Testis (tissue), 2 donors: Measurements from ENCODE around the gene TUT4.

Source experiments
- POLR2A ChIP-seq: fragments of 450-650 bp; IDR thresholded peaks from one replicate; pipeline ENCODE4 v1.6.1; 2017; ENCODE audit warnings: antibody characterized with exemption, mild to moderate bottlenecking, moderate library complexity
- TF ChIP-seq, protein P1 (sequence below), 3 experiments: fragments of 450-650 bp in 2 of 3; fragments of 200-600 bp in 1 of 3; sonication (generic) in 1 of 3; IDR thresholded peaks; one replicate each; pipeline ENCODE4 v1.5.1; 2016 to 2019; ENCODE audit warnings: antibody characterized with exemption in 3 of 3, mild to moderate bottlenecking in 2 of 3, moderate library complexity in 1 of 3

DNA sequence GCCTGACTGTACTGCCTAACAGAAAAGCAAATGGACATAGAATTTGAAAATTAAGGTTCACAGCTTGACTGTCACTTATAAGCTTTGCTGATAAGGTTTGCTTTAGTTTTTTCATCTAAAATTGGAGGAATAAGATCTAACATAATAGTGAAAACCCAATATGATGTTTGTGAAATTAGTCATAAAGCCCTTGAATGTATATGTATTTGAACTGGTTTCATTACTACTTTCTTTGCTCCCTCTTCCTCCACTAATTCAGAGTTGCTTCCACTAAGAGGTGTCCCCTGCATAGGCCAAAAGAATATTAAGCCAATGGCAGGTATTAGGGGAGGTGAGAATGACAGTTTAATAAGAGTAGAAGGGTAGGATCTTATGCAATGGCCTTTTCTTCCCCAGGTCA lies 137.9 kb downstream of the TUT4 start:
- TF ChIP-seq, protein P1, sequence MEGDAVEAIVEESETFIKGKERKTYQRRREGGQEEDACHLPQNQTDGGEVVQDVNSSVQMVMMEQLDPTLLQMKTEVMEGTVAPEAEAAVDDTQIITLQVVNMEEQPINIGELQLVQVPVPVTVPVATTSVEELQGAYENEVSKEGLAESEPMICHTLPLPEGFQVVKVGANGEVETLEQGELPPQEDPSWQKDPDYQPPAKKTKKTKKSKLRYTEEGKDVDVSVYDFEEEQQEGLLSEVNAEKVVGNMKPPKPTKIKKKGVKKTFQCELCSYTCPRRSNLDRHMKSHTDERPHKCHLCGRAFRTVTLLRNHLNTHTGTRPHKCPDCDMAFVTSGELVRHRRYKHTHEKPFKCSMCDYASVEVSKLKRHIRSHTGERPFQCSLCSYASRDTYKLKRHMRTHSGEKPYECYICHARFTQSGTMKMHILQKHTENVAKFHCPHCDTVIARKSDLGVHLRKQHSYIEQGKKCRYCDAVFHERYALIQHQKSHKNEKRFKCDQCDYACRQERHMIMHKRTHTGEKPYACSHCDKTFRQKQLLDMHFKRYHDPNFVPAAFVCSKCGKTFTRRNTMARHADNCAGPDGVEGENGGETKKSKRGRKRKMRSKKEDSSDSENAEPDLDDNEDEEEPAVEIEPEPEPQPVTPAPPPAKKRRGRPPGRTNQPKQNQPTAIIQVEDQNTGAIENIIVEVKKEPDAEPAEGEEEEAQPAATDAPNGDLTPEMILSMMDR (IDR thresholded peaks at IDR 0.05): no peak
- TF ChIP-seq POLR2A: no peak
